AG10803 (cell line): ENCODE results near the gene CTDNEP1.

Experiments used
- DNase-seq: peaks from one replicate; pipeline ENCODE4 v3.0.0; 2010; ENCODE audit warnings: low read depth
- H3K4me3 ChIP-seq: 2 replicates; pipeline ENCODE4 v1.5.1; 2011; ENCODE audit warnings: mild to moderate bottlenecking, low read length, control low read depth
- TF ChIP-seq, protein P1 (sequence below): conservative IDR thresholded peaks from 2 replicates; pipeline ENCODE4 v1.5.1; 2011; ENCODE audit warnings: mild to moderate bottlenecking, low read length, control low read depth, inconsistent platforms

The CTDNEP1 gene

GRCh38 chr17:7266784-7267183, 15.2 kb upstream of the CTDNEP1 start:
- H3K4me3 ChIP-seq: no peak overlapping the region
- no peak for DNase-seq
- TF ChIP-seq, protein P1, sequence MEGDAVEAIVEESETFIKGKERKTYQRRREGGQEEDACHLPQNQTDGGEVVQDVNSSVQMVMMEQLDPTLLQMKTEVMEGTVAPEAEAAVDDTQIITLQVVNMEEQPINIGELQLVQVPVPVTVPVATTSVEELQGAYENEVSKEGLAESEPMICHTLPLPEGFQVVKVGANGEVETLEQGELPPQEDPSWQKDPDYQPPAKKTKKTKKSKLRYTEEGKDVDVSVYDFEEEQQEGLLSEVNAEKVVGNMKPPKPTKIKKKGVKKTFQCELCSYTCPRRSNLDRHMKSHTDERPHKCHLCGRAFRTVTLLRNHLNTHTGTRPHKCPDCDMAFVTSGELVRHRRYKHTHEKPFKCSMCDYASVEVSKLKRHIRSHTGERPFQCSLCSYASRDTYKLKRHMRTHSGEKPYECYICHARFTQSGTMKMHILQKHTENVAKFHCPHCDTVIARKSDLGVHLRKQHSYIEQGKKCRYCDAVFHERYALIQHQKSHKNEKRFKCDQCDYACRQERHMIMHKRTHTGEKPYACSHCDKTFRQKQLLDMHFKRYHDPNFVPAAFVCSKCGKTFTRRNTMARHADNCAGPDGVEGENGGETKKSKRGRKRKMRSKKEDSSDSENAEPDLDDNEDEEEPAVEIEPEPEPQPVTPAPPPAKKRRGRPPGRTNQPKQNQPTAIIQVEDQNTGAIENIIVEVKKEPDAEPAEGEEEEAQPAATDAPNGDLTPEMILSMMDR: no peak

GRCh38 chr17:7263801-7264078, 12.2 kb upstream of the CTDNEP1 start:
- no peak for DNase-seq

DNA sequence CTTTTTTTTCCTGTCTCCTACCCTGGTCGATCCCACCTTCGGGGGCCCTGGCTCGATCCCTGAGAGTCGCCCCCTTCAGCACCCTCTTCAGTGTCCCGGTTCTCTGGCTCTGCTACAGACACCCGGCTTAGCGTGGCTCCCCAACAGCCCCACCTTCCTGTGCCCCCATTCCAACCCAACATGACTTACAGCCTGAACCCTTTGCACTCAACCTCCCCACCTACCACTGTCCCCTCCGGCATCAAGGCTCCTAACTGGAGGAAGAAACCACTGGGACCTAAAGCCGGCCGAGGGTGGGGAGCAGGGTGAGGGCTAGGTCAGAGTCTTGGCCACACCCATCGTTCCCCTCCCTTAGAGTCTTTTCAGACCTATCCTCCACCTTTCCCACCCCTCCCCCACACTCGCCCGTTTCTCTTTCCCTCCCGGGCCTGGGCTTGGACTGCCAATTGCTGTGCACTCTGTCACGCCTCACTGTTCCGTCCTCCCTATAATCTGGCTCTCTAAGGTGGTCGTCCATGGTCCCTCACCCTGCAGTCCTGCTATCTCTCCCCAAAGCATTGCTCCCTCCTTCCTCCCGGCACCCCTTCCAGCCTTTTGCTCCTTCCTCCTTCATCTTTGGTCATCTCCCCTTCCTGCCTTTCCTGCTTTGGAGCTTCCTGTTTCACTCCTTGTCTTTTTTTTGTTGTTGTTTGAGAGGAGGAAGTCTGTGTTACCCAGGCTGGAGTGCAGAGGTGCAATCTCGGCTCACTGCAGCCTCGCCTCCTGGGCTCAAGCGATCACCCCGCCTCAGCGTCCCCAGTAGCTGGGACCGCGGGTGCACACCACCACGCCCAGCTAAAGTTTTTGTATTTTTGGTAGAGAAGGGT, 11.6 kb upstream of the CTDNEP1 start:
- no peak overlapping the region for H3K4me3 ChIP-seq
- DNase-seq: no peak
- TF ChIP-seq, protein P1: no peak

More at GRCh38 chr17:7263801-7264078, 12.2 kb upstream of the CTDNEP1 start:
- TF ChIP-seq, protein P1: no peak
- no peak overlapping the region for H3K4me3 ChIP-seq

GRCh38 chr17:7262192-7262934, 10.8 kb upstream of the CTDNEP1 start, which contains the start of gene CLDN7:
Gene CLDN7 (minus strand): TSS chr17:7262478. CDS start chr17:7262043, 435 bp downstream.
- H3K4me3 ChIP-seq: peak within 1 kb of the TSS; percentile 47

GRCh38 chr17:7261379-7262191, 10.1 kb upstream of the CTDNEP1 start:
- DNase-seq: no peak
- H3K4me3 ChIP-seq: peak overlapping the region; percentile 47

More at GRCh38 chr17:7262192-7262934, 10.8 kb upstream of the CTDNEP1 start, which contains the start of gene CLDN7:
- DNase-seq: no peak
- TF ChIP-seq, protein P1: no peak

GRCh38 chr17:7260651-7261378, 9.3 kb upstream of the CTDNEP1 start:
- TF ChIP-seq, protein P1: no peak
- no peak for DNase-seq
- H3K4me3 ChIP-seq: peak overlapping the region; percentile 47

More at GRCh38 chr17:7261379-7262191, 10.1 kb upstream of the CTDNEP1 start:
- TF ChIP-seq, protein P1: no peak
